NCI-H1694 treated with DMSO at 0.1 percent for 48 hours (cell line): ENCODE data around the gene SOX13.
A peak's percentile ranks its signal among the peaks of the same experiment; 100 is the strongest.
"Not testable (repeated sequence)": the region's sequence is repeated elsewhere in the genome, so short reads cannot be mapped to it uniquely, and the experiment has no call there.

Experiments
- DNase-seq: peaks from one replicate; lab custom pipeline; 2025; lab: John Stamatoyannopoulos, UW

Gene SOX13

DNA sequence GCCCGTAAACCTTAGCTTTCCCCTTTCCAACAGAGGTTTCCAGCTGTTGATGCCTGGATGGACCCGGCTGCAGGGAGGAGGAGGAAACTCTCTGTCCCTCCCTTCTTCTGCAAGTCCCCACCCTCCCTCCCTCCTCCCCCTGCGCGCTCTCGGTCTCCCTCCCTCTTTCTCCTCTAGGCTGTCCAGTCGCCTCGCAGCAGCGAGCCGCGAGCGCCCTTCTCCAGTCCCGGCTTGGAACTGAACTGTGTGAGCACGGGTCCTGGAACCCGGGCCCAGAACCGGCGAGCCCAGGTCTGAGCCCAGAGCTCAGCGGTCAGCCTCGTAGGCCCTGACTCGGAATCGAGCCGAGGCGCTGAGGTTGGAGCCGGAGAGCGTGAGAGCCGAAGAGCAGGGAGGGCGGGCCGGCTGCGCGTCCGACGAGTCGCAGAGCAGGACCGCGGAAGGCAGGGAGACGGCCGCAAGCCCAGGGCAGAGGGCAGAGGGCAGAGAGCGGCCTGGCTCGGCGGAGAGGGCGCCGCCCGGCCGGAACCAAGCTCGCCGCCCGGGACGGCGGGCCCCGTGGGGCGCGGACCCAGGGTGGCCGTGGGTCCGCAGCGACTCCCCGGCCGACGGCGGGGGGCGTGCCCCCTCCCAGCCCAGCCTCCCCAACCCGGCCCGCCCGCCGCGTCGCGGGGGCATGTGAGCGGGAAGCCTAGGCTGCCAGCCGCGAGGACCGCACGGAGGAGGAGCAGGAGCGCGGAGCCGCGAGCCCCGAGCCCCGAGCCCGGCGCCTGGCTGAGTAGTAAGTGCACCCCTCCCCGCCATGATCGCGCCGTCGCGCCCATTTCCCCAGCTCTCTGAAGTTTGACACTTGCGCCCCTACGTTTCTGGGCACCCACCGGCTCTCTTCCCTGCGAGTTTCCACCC is at the start of gene SOX13:
TSS of gene SOX13 (plus strand) at position 185 of the 906 bp plus-strand sequence. CDS start 39,801 bp downstream, outside the sequence.
- peak; percentile 5 for DNase-seq

DNA sequence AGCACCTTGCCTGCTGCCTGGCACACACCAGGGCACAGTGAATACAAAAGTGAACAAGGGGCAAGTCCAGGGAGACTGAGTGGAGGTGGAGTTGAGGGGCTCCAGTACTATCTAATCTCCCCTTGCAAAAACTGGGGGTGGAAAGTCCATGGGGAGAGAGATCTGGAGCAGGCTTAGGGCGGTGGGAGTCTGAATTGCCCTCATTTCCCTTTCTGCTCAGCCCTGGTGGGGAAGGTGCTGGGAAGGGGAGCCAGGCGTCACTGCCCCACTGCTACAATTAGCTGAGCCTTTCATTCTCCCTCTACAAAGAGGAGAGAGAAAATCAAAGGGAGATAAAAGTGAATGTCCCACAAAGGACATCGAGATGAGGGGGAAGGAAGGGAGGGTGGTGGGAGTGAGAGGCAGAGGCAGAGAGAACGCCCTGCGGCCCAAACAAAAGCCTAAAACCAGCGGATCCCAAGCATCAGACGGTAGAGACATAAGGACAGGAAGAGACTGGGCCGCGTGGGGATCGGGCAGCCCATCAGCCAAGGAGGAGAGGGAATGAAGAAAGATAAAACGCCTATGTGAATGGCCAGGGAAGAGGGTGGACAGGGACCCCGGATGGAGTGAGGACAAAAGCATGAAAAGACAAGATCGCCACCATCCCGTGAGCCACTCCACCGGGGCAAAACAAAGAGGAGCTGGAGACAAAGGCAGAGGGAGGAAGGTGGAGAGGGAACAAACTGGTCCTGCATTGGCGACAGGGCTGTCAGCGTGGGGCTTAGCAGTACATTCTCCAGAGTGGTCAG is 46.8 kb upstream of the SOX13 start:
- DNase-seq: no peak

DNA sequence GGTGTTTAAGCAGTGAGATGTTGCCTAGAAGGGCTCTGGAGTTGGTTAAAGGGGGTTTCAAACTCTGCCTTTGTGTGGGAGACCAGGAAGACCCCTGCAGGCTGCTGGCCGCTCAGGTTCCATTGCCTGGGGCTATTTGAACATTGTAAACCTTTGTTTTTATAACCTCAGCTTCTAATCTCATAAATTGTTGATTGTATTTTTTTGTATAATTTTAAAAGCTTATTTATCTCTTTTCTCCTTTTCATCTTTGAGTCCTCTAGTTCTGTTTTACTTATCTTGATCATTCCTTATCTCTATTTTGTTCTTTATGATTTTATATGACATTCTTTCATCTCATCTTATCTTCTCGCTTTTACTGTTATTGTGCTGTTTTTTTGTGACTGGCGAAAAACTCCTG is 45.5 kb upstream of the SOX13 start:
- DNase-seq: no peak

DNA sequence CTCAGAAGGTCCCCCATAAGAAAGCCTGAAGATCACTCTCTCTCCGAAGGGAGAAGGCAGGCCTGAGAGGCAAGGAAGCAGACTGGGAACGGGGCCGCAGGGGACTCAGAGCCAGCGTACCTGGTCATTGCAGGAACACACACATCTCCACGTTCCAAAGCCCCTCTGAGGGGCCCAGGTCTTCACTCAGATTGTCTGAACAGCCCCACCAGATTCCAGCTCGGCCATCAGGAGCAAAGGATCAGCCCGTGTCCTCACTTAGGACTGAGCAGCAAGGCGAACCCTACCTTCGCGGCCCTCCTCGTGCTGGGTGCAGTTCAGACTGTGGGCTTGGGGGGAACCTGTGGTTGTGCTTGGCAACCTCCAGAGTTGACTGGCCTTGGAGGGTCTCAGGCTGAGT is 43.9 kb upstream of the SOX13 start:
- DNase-seq: no peak

DNA sequence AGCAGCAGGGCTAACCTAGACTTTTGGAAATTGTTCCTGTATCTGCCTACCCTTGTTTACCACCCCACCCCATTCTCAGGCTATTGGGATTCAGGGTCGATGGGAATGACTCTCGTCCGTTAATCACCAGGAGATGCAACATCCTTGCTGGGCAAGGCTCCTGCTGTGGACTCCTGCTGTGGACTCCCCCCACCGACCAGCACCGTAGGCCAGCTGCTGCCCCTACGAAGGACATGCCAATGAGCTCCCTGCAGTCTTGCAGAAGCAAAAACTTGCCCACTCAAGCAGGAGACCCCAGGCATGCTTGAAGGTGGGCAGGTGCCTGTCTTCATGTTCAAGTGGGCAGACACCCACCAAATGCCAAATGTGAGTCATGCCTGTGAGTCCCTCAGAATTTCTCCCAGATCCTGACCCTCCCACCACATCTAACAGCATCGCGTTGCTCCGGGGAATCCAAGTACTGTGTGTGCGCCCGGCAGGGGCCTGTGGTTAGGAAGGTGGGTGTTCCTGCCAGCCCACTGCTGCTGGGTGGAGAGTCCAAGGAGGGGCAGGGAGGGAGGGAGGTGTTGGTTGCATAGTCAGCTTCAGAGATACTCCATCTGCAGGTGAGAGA is 41.7 kb upstream of the SOX13 start:
- DNase-seq: no peak

DNA sequence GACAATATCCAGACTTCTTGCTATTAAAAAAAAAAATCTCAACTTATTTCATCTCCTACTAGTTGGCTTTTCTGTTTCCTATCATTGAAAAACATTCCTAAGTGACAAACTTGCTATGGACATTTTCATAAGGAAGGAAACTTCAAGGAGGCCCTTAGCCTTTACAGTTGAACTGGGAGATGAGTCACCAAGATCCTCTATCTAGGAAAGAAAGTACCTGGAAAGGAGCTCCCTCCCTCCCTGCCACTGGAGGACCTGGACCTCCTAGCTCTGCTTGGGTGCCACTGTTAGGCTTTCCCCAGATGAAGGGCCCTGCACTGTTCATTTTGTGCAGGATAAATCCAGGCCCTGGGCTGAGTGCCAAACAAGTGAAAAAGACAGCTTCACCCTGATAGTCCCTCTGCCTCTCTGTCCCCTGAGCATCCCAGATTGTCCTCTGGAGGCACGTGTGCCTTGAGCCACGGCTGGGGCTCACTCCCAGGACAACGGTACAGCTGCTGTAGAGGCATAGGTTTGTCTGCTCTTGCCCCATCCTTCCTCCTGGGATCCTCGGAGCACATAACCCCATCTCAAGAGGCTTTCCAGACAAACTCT is 40.2 kb upstream of the SOX13 start:
- no peak for DNase-seq

DNA sequence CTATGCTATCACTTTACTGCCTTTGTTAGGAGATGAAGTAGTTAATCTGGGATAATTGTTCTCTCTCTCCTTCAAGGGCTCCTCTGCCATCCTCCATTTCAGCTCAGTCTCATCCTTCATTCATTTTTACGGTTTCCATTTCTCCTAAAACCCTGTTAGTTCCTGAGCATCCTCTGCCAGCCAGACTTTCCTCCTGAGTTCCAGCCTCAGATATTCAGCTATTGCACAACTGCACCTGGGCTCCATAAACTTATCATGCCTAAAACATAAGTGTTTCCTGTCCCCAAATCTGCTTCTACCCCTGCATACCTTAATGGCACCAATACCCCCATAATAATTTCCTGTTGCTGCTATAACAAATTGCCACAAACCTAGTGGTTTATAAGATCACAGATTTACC is 39.6 kb upstream of the SOX13 start:
- no peak for DNase-seq

DNA sequence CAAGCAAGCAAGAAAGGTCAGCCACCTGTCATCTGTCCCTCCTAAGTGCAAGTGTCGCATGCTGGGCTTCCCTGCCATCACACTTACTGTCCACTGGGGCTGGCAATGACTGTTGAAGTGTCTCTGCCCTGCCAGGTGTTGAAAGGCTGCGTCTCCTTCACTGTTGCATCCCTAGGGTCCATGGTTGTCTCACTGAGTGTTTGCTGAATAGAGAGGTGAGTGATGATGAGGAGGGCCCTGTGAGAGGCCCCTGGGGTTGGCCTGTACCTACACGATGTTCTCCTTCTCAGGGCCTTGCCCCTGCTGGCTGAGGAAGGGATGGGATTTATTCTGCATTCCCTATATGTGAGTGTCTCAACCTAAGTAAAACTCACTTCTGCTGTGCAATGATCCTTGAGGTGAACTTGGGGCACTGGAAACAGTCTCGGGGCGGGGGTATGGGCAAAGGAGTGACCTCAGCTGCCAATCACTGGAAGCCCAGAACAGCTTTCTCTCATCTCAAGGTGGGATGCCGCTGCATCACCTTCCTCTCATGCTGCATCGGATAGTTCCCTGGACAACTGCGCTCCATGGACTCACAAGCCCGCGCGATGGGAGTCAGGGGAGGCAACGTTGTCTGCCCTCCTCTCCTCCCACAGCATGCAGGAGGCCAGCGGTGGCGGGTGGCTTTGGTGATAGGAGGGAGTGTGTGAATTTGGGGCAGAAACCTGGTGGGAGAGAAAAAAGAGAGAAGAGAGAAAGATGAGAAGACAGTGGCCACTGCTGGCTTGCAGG is 35.8 kb upstream of the SOX13 start:
- no peak for DNase-seq

DNA sequence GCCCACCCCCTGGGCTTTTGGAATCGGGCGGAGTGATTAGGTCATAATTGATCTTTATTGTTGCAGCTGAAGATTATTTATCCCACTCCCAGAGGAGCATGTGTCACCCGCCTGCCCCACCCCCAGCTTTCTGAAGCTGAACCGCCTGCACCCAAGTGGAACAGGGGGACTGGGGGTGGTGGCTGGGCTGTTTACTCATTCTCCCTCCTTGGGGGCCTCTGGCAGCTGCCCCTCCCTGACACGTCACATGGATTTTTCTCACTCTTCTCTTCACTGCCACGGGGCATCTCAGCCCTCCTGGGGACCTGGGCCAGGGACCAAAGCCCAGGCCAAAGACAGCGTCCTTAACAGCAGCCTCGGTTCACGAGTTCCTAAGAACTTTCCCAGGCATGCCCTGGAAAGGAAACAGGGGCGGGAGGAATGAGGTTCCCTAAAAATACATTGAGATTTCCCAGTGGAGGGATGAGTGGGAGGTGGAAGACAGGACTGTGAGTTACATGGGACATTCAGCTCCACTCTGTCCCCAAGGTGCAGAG is 31.6 kb upstream of the SOX13 start:
- no peak for DNase-seq

DNA sequence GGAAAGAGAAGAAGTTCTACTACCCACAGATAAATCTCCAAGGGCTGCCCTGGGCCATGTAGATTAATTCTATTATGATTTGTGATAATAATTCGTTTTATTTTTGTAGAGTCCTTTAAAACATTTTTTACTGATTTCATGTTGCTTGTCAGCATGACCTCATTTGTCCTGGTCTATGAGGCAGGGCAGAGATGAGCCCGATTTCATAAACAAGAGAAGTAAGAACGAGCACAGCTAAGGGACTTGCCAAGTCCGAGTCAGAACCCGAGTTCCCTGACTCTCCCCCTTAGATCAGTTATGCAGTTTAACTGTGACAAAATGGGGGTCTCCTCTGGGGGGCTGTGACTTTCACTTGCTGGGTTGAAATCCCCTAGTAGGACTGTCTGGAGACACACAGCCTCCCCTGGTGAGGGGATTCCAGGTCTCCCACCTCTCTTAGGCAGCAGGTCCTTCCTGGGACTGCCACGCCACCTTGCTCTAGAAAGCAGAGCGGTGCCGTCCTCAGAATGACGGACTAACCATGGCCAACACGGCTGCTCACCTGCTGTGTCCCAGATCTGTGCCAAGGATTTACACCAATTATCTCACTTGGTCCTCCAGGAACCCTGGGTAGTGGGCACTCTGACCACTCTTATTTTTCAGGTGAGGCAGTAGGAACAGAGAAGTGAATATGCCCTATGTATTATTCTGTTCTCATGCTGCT is 31.0 kb upstream of the SOX13 start:
- DNase-seq: no peak

DNA sequence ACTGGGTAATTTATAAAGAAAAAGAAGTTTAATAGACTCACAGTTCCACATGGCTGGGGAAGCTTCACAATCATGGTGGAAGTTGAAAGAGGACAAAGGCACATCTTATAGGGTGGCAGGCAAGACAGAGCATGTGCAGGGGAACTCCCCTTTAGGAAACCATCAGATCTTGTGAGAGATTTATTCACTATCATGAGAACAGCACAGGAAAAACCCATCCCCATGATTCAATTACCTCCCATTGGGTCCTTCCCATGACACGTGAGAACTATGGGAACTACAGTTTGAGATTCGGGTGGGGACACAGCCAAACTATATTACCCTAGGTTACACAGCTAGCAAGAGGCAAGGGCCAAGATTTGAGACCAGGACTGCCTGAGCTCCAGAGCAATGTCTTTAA is 30.4 kb upstream of the SOX13 start:
- DNase-seq: no peak

DNA sequence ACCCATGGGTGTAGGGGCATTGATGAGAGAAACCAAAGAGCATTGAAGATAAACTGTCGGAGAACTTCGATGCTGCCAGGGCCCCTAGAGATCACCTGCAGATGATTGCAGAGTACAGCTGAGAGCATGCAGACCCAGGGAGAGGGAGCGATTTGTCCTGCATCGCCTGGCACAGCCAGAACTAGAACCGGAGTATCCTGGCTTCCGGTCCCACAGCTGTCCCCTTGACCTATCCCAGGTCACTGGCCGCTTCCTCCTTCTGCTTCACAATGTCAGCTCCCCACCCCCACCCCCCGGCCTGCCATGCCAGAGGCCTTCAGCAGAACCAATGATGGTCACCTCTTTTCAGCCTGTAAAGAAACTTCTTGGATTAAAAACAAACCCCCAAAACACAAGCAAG is 29.2 kb upstream of the SOX13 start:
- no peak for DNase-seq

DNA sequence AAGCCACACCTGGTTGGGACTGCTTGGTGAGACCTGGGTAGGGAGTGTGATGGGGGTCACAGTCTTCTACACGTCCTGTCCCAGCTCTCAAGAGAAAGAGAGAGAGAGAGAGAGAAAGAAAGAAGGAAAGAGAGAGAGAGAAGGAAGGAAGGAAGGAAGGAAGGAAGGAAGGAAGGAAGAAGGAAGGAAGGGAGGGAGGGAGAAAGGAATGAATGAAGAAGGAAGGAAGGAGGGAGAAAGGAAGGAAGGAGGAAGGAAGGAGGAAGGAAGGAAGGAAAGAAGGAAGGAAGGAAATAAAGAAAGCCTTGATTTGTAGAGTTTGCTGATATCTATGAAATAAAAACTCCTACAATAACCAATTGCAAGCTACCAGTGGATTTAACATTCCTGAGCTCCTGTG is 28.5 kb upstream of the SOX13 start:
- no peak for DNase-seq

DNA sequence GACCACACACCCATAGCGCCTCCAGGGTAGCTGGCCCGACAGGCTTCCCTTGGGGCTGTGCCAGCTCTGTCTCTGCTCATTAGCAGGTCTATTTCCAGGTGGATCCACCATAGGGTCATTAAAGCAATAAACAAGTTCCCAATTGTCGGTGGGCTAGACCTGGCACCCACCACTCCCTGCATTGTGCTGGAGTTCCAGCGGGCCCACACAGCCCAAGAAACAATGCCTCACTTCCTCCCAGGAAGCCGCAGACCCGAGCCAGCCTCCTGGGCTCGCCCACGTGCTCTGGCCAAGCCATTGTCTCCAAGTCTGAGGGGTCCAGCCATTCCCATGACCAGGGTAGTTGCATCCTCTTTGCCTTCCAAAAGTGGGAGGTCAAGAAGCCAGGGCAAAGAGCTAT is 27.5 kb upstream of the SOX13 start:
- no peak for DNase-seq

DNA sequence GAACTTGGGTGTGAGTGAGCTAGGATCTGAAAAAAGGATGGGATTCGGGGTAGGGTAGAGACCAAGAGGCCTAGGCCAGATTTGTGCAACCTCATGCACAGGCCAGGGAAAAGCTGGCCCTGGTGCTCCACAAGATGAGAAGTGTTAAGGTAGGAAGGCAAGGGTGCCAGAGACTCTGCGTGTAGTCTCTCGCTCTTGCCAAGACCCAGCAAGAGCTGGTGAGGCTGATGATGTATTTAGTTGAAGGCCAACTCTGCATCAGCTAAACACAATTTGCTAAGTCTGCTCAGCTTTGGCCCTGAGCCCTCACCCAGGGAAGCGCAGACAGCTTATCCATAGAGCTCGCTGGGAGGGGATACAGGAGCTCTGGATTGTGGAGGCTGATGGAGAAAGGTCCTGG is 26.6 kb upstream of the SOX13 start:
- no peak for DNase-seq

DNA sequence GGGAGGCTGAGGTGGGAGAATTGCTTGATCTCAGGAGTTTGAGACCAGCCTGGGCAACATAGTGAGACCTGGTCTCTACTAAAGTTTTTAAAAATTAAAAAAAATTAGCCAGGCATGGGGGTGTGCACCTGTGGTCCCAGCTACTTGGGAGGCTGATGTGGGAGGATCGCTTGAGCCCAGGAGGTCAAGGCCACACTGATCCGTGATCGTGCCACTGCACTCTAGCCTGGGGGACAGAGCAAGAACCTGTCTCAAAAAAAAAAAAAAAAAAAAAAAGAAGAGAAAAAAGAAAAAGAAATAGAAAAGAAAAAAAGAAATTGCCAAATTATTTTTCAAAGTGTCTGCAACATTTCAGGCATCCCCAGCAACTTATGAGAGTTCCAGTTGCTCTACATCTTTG is 24.1 kb upstream of the SOX13 start:
- not testable (repeated sequence) for DNase-seq

DNA sequence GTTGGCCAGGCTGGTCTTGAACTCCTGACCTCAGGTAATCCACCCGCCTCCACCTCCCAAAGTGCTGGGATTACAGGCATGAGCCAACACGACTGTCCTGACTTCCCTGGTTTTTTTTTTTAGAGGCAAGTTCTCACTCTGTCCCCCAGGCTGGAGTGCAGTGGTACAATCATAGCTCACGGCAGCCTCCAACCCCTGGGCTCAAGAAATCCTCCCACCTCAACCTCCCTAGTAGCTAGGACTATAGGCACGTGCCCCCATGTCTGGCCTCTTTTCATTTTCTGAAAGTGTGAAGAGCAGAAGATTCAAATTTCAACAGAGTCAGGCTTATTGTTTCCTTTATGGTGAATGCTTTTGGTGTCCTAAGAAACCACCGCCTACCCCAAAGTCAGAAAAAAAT is 21.7 kb upstream of the SOX13 start:
- no peak for DNase-seq

DNA sequence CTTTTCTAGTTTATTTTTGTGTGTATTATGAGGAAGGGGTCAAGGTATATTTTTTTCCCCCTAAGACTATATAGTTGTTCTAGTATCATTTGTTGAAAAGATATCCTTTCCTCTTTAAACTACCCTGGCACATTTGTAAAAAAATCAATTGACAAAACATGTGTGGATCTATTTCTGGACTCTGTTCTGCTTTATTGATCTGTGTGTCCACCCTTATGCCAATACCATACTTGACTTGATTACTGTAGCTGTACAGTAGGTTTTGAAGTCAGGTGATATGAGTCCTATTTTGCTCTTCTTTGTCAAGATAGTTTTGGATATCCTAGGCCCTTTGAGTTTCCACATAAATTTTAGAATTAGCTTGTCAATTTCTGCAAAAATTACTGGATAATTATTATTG is 21.2 kb upstream of the SOX13 start:
- no peak for DNase-seq

DNA sequence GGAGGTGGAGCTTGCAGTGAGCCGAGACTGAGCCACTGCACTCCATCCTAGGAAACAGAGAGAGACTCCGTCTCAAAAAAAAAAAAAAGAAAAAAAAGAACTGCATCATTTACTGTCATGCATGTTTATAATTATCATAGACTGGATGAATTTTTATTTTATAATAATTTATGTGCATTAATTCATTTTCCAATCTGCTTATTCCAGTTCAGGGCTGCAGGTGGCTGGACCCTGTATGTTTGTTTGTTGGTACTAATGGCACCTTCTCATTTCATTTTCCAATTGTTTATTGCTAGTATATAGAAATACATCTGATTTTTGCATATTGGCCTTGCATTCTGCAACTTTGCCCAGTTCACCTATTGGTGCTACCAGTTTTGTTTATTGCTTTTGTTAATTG is 19.0 kb upstream of the SOX13 start:
- no peak for DNase-seq

DNA sequence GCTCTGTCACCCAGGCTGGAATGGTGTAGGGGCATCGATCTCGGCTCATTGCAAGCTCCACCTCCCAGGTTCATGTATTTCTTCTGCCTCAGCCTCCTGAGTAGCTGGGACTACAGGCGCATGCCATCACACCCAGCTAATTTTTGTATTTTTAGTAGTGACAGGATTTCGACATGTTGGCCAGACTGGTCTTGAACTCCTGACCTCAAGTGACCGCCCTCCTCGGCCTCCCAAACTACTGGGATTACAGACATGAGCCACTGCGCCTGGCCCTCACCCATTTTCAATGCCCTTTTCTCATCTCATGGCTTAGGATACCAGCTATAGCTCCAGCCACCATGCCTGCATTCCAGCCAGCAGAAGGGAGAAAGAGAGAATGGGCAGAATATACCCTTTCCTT is 12.9 kb upstream of the SOX13 start:
- no peak for DNase-seq

DNA sequence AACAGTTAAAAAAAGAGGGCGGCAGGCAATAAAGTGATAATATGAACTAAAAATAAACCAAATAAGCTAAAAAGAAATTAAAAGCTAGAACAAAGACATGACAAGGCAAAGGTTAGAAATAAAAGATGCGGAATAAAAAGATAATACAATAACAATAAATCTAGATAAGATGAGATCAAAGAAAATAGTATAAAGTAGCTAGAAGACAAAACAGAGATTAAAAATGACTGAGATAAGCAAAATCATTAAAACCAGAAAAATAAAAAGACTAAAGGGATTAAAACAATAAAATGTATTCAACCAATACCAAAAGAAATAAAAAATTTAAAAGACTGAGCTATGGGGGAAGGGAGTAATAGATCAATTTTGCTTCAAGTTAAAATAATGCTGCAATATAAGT is 10.8 kb upstream of the SOX13 start:
- DNase-seq: no peak
